Esophagus squamous epithelium (tissue), 5 donors: ENCODE results near the gene SPECC1L. TPM values are rescaled to one million over a fixed set of nuclear protein-coding genes. Genes with fewer than 3 reads are reported as not detected.

Source experiments
- DNase-seq: peaks from one replicate; lab custom pipeline; 2025; lab: John Stamatoyannopoulos, UW
- H3K27ac ChIP-seq, 4 donors: fragments of 200-600 bp; sonication (generic); one replicate each; pipeline ENCODE4 v1.5.1; 2016 to 2019; ENCODE audit warnings: mild to moderate bottlenecking in 1 of 4
- H3K27me3 ChIP-seq, 4 donors: fragments of 200-600 bp; sonication (generic); 1 replicate in 3 of 4; 2 replicates in 1 of 4; pipeline versions ENCODE4 v1.5.1 to v1.6.0; 2017 to 2021; ENCODE audit warnings: antibody characterized with exemption in 1 of 4
- H3K36me3 ChIP-seq, 3 donors: fragments of 200-600 bp; sonication (generic); one replicate each; pipeline ENCODE4 v1.5.1; 2016 to 2019
- H3K4me1 ChIP-seq, 3 donors: fragments of 200-600 bp; sonication (generic); one replicate each; pipeline ENCODE4 v1.5.1; 2017 to 2019
- H3K4me3 ChIP-seq, 4 donors: fragments of 200-600 bp; sonication (generic); 1 replicate in 3 of 4; 2 replicates in 1 of 4; pipeline ENCODE4 v1.5.1; 2016 to 2019; ENCODE audit warnings: mild to moderate bottlenecking in 2 of 4, moderate library complexity in 1 of 4
- H3K9me3 ChIP-seq, 3 donors: fragments of 200-600 bp; sonication (generic); one replicate each; pipeline ENCODE4 v1.5.1; 2016 to 2019
- POLR2A ChIP-seq, 4 donors: fragments of 450-650 bp; IDR thresholded peaks; one replicate each; pipeline ENCODE4 v1.6.1; 2017; ENCODE audit warnings: antibody characterized with exemption in 4 of 4, mild to moderate bottlenecking in 4 of 4, moderate library complexity in 3 of 4
- WGBS, 2 donors: methylation state at CpG; one replicate each; pipeline ENCODE4 v1.1.5; 2018; 5-methylcytosine and 5-hydroxymethylcytosine counted together
- intact Hi-C: fragments of 100-400 bp; cut with DNase I; formaldehyde crosslinking; loops from one replicate; pipeline ENCODE4 v1.15.0; 2022
- total RNA-seq, 4 donors: library from RNA; depleted of rRNA; stranded (reverse); fragments of >200 nt; gene quantifications; one replicate each; pipeline ENCODE4 v1.1.0, GENCODE V29; 2016
- TF ChIP-seq, protein P1 (sequence below), 6 experiments: fragments of 450-650 bp in 4 of 6; fragments of 200-600 bp in 2 of 6; sonication (generic) in 2 of 6; IDR thresholded peaks; one replicate each; pipeline ENCODE4 v1.5.1; 2016 to 2019; ENCODE audit warnings: antibody characterized with exemption in 6 of 6, mild to moderate bottlenecking in 4 of 6, moderate library complexity in 4 of 6
- donor health status: DM: yes; HTN: yes; CAD: no.

The SPECC1L gene
- total RNA-seq, 4 donors from 2014 or later: 21.4 to 31.9 (median 27.7) TPM

- no peak for TF ChIP-seq POLR2A (IDR thresholded peaks at IDR 0.05)
- TF ChIP-seq, protein P1, sequence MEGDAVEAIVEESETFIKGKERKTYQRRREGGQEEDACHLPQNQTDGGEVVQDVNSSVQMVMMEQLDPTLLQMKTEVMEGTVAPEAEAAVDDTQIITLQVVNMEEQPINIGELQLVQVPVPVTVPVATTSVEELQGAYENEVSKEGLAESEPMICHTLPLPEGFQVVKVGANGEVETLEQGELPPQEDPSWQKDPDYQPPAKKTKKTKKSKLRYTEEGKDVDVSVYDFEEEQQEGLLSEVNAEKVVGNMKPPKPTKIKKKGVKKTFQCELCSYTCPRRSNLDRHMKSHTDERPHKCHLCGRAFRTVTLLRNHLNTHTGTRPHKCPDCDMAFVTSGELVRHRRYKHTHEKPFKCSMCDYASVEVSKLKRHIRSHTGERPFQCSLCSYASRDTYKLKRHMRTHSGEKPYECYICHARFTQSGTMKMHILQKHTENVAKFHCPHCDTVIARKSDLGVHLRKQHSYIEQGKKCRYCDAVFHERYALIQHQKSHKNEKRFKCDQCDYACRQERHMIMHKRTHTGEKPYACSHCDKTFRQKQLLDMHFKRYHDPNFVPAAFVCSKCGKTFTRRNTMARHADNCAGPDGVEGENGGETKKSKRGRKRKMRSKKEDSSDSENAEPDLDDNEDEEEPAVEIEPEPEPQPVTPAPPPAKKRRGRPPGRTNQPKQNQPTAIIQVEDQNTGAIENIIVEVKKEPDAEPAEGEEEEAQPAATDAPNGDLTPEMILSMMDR (IDR thresholded peaks at IDR 0.05): no peak
- 84 to 98% methylated on average over 9 to 11 of the region's 13 CpGs for WGBS, 2 donors
- Histone ChIP-seq H3K4me1 (peaks cover 22 to 51% (median 33%) of the 10 kb centered on the region in 3 donors), H3K9me3 (no peaks in the 10 kb centered on the region), H3K36me3 (peaks cover 0 to under 1% (median 0%) of the 10 kb centered on the region in 3 donors), H3K27me3 (no peaks in the 10 kb centered on the region), H3K4me3 (no peak overlapping the region), H3K27ac (peak overlapping the region in 2 of 4 donors; percentile 57 to 85)
- DNase-seq: no peak
- intact Hi-C loops: no loop called here
Observed at GRCh38 chr22:24435861-24436371, 165.3 kb downstream of the SPECC1L start.

- H3K27ac ChIP-seq: peak overlapping the region in 1 of 4 donors; percentile 33
- no peak for TF ChIP-seq POLR2A (IDR thresholded peaks at IDR 0.05)
- TF ChIP-seq, protein P1 (IDR thresholded peaks at IDR 0.05): no peak
- H3K27me3 ChIP-seq: no peaks in the 10 kb centered on the region
- intact Hi-C loops: no loop called here
- WGBS, 2 donors: 80% methylated on average over 1 of the region's 3 CpGs; no CpG with 5 or more reads in 1 of the 2 donors
- no peak overlapping the region for H3K4me3 ChIP-seq
- DNase-seq: no peak
- H3K36me3 ChIP-seq: peaks cover 0 to 7% (median 0%) of the 10 kb centered on the region in 3 donors
- H3K4me1 ChIP-seq: peaks cover 22 to 53% (median 33%) of the 10 kb centered on the region in 3 donors
- H3K9me3 ChIP-seq: no peaks in the 10 kb centered on the region
Observed at GRCh38 chr22:24436553-24436952, 165.9 kb downstream of the SPECC1L start.

GRCh38 chr22:24437091-24437490 lies 166.5 kb downstream of the SPECC1L start:
- no peak overlapping the region for H3K4me3 ChIP-seq
- 80% methylated on average over 3 of the region's 4 CpGs; no CpG with 5 or more reads in 1 of the 2 donors for WGBS, 2 donors
- peaks cover 20 to 48% (median 31%) of the 10 kb centered on the region in 3 donors for H3K4me1 ChIP-seq
- intact Hi-C loops: no loop called here
- H3K9me3 ChIP-seq: no peaks in the 10 kb centered on the region
- DNase-seq: no peak
- H3K27me3 ChIP-seq: no peaks in the 10 kb centered on the region
- TF ChIP-seq, protein P1 (IDR thresholded peaks at IDR 0.05): no peak
- no peak for TF ChIP-seq POLR2A (IDR thresholded peaks at IDR 0.05)
- H3K36me3 ChIP-seq: peaks cover 0 to 9% (median 0%) of the 10 kb centered on the region in 3 donors
- no peak overlapping the region for H3K27ac ChIP-seq

GRCh38 chr22:24437741-24438328 lies 167.2 kb downstream of the SPECC1L start:
- Histone ChIP-seq H3K9me3 (no peaks in the 10 kb centered on the region), H3K36me3 (peaks cover 0 to 9% (median 0%) of the 10 kb centered on the region in 3 donors), H3K4me3 (no peak overlapping the region), H3K4me1 (peaks cover 12 to 40% (median 24%) of the 10 kb centered on the region in 3 donors), H3K27ac (no peak overlapping the region), H3K27me3 (no peaks in the 10 kb centered on the region)
- WGBS, 2 donors: 76% methylated on average over 4 to 5 of the region's 5 CpGs
- intact Hi-C loops: no loop called here
- no peak for DNase-seq
- TF ChIP-seq, protein P1 (IDR thresholded peaks at IDR 0.05): peak in 1 of 6 experiments; percentile 8
- no peak for TF ChIP-seq POLR2A (IDR thresholded peaks at IDR 0.05)

DNA sequence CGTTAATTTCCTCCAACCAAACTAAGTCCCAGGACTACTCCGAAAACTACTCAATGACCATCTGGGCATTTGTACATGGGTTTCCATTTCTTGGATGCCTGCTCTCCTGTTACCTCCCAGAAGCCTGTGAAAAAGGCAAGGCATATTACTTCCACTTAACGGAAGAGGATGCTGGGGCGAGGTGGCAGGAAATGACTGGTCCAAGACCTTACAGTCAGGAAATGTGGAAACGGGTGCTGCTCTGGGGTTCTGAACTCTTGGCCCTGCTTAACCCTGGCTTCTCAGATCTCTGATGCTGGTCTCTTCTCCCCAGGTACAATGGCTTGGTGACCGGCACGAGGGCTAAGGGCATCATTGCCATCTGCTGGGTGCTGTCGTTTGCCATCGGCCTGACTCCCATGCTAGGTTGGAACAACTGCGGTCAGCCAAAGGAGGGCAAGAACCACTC lies 169.7 kb downstream of the SPECC1L start:
- no peak for DNase-seq
- Histone ChIP-seq H3K27me3 (no peaks in the 10 kb centered on the region), H3K36me3 (peaks cover 0 to 9% (median 0%) of the 10 kb centered on the region in 3 donors), H3K4me3 (no peak overlapping the region), H3K4me1 (peaks cover 0 to 16% (median 0%) of the 10 kb centered on the region in 3 donors), H3K27ac (no peak overlapping the region), H3K9me3 (no peaks in the 10 kb centered on the region)
- TF ChIP-seq POLR2A (IDR thresholded peaks at IDR 0.05): no peak
- TF ChIP-seq, protein P1 (IDR thresholded peaks at IDR 0.05): no peak
- intact Hi-C loops: no loop called here
- 68 to 82% methylated on average over 4 to 5 of the region's 10 CpGs for WGBS, 2 donors
